ENCODE results near the gene TBC1D4. TPM values are rescaled to one million over a fixed set of nuclear protein-coding genes. Genes with fewer than 3 reads are reported as not detected.

TBC1D4 gene
- total RNA-seq, 2 donors from 2014 or later, result 64.3 to 162 TPM

- Histone ChIP-seq H3K36me3 (no peaks in the 10 kb centered on the region), H3K9me3 (no peaks in the 10 kb centered on the region), H3K4me1 (no peaks in the 10 kb centered on the region), H3K27ac (no peak overlapping the region), H3K27me3 (no peaks in the 10 kb centered on the region), H3K4me3 (no peak overlapping the region)
- TF ChIP-seq CTCF (IDR thresholded peaks at IDR 0.05), result no peak
- no peak for DNase-seq (ENCODE audit: low spot score)
Measured at GRCh38 chr13:75485286-75486062, 3.5 kb upstream of the TBC1D4 start.

DNA sequence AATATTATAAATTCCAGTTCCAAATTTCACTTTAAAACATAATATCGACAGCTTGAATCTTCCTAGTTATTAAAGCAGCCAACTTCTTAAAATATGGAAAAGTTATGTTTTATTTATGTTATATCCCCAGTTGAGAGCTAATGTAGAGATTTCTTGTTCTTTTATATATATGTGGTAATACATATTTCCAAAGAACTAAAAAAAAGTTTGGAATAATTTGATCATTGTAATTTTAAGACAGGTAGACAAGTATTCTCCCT, 781 bp upstream of the TBC1D4 start:
- no peak for TF ChIP-seq CTCF (IDR thresholded peaks at IDR 0.05)
- Histone ChIP-seq H3K9me3 (no peaks in the 10 kb centered on the region), H3K36me3 (no peaks in the 10 kb centered on the region), H3K27me3 (no peaks in the 10 kb centered on the region), H3K4me1 (peaks cover 0 to 14% of the 10 kb centered on the region in 2 donors), H3K4me3 (peak overlapping the region; percentile 82 to 88), H3K27ac (peak overlapping the region; percentile 79 to 95)
- DNase-seq (ENCODE audit: low spot score), result no peak

DNA sequence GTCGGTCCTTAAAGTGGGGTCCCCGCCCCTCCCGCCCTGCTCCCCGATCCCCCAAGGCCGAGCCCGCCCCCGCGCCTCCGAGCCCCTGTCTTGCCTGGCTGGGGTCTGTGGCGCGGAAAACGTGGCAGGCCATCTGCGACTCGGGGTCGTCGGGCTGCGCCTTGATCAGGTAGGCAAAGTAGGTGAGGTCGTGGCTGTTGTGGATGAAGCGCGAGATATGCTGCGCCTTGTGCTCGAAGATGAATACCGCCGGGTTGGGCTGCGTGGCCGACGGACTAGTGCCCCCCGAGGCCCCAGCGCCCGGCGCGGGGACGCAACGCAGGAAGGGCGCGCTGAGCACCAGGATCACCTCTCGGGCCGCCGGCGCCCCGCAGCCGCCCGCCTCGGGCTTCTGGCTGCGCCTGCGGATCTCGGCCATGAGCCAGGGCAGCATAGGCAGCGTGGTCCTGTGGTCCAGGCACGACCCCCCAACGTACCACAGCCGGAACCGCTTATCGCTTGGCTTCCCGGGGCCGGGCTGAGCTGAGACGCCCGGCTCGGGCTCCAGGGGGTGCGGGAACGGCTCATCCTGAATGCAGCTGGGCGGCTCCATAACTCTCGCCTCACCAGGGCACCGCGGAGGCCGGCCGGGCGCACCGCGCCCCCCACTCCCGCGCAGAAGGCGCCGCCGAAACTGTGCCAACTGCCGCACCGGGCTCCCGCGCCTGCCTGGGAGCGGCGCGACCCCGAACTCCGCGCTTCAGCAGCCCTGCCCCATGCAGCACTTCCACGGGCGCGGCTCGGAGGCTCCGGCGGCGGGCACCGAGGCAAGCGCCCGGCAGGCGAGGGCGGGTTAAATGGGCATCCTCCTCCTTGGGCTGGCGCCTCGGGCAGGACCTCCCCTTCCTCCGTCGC, 546 bp downstream of the TBC1D4 start:
- no peaks in the 10 kb centered on the region for H3K27me3 ChIP-seq
- H3K27ac ChIP-seq, result peak overlapping the region; percentile 79 to 95
- H3K36me3 ChIP-seq, result no peaks in the 10 kb centered on the region
- peaks cover 0 to 19% of the 10 kb centered on the region in 2 donors for H3K4me1 ChIP-seq
- no peaks in the 10 kb centered on the region for H3K9me3 ChIP-seq
- no peak for DNase-seq (ENCODE audit: low spot score)
- TF ChIP-seq CTCF (IDR thresholded peaks at IDR 0.05), result no peak
- H3K4me3 ChIP-seq, result peak overlapping the region; percentile 82 to 88

GRCh38 chr13:75480671-75481175, 1.2 kb downstream of the TBC1D4 start:
- TF ChIP-seq CTCF (IDR thresholded peaks at IDR 0.05), result no peak
- peak; percentile 62 for DNase-seq (ENCODE audit: low spot score)
- peak overlapping the region; percentile 79 to 95 for H3K27ac ChIP-seq

GRCh38 chr13:75479102-75479740, 2.7 kb downstream of the TBC1D4 start:
- DNase-seq (ENCODE audit: low spot score), result no peak
- no peaks in the 10 kb centered on the region for H3K9me3 ChIP-seq
- H3K36me3 ChIP-seq, result no peaks in the 10 kb centered on the region
- no peaks in the 10 kb centered on the region for H3K27me3 ChIP-seq
- H3K27ac ChIP-seq, result peak overlapping the region; percentile 79 to 95
- peaks cover 0 to 19% of the 10 kb centered on the region in 2 donors for H3K4me1 ChIP-seq
- no peak for TF ChIP-seq CTCF (IDR thresholded peaks at IDR 0.05)
- peak overlapping the region; percentile 82 to 88 for H3K4me3 ChIP-seq

More at GRCh38 chr13:75480671-75481175, 1.2 kb downstream of the TBC1D4 start:
- Histone ChIP-seq H3K4me1 (peaks cover 0 to 19% of the 10 kb centered on the region in 2 donors), H3K27me3 (no peaks in the 10 kb centered on the region), H3K4me3 (peak overlapping the region; percentile 82 to 88), H3K36me3 (no peaks in the 10 kb centered on the region), H3K9me3 (no peaks in the 10 kb centered on the region)

Measured in right atrium auricular region (tissue), 2 donors.